ENCODE results near the gene TMCC1.
"Not testable (repeated sequence)": the region's sequence is repeated elsewhere in the genome, so short reads cannot be mapped to it uniquely, and the experiment has no call there.

The TMCC1 gene

GRCh38 chr3:129892486-129892856 is 1.0 kb downstream of the TMCC1 start:
- DNase-seq = peak; percentile 20

GRCh38 chr3:129890891-129891290 is 2.6 kb downstream of the TMCC1 start:
- no peak for DNase-seq

GRCh38 chr3:129890125-129890524 is 3.4 kb downstream of the TMCC1 start:
- no peak for DNase-seq

- no peak for DNase-seq
Observed at GRCh38 chr3:129888771-129889170, 4.7 kb downstream of the TMCC1 start.

GRCh38 chr3:129881261-129881660 is 12.2 kb downstream of the TMCC1 start:
- no peak for DNase-seq

GRCh38 chr3:129878355-129878754 is 15.2 kb downstream of the TMCC1 start:
- no peak for DNase-seq

GRCh38 chr3:129874479-129874878 is 19.0 kb downstream of the TMCC1 start:
- DNase-seq = not testable (repeated sequence)

- no peak for DNase-seq
Observed at GRCh38 chr3:129868912-129869311, 24.6 kb downstream of the TMCC1 start.

GRCh38 chr3:129867506-129868124 is 25.9 kb downstream of the TMCC1 start:
- DNase-seq = no peak

- no peak for DNase-seq
Observed at GRCh38 chr3:129865806-129866205, 27.7 kb downstream of the TMCC1 start.

GRCh38 chr3:129864519-129864918 is 29.0 kb downstream of the TMCC1 start:
- no peak for DNase-seq

GRCh38 chr3:129859272-129859671 is 34.2 kb downstream of the TMCC1 start:
- DNase-seq = no peak

GRCh38 chr3:129857899-129858298 is 35.6 kb downstream of the TMCC1 start:
- no peak for DNase-seq

GRCh38 chr3:129856790-129857189 is 36.7 kb downstream of the TMCC1 start:
- DNase-seq = not testable (repeated sequence)

GRCh38 chr3:129855832-129856419 is 37.6 kb downstream of the TMCC1 start:
- no peak for DNase-seq

GRCh38 chr3:129855170-129855831 is 38.2 kb downstream of the TMCC1 start:
- DNase-seq = no peak

- no peak for DNase-seq
Observed at GRCh38 chr3:129854460-129854859, 39.1 kb downstream of the TMCC1 start.

GRCh38 chr3:129845956-129846355 is 47.6 kb downstream of the TMCC1 start:
- DNase-seq = no peak

- no peak for DNase-seq
Observed at GRCh38 chr3:129840707-129841360, 52.7 kb downstream of the TMCC1 start.

- DNase-seq = no peak
Observed at GRCh38 chr3:129838086-129838485, 55.4 kb downstream of the TMCC1 start.

- no peak for DNase-seq
Observed at GRCh38 chr3:129837065-129837642, 56.4 kb downstream of the TMCC1 start.

GRCh38 chr3:129836381-129837064 is 57.0 kb downstream of the TMCC1 start:
- DNase-seq = no peak

GRCh38 chr3:129835198-129835597 is 58.3 kb downstream of the TMCC1 start:
- DNase-seq = no peak

Data from NK-92 treated with Interleukin-12 subunit alpha and Interleukin-12 subunit beta, amount 100 ng/mL, for 24 hours (cell line).